GM19467 (cell line): Measurements from ENCODE around the gene MORF4L1.

Experiments used
- ATAC-seq: cut with Tn5 transposase; IDR thresholded peaks from one replicate; pipeline ENCODE4 v1.9.1; 2021; ENCODE audit warnings: mild to moderate bottlenecking, moderate library complexity; ENCODE audit not compliant: unreplicated experiment

MORF4L1 gene

DNA sequence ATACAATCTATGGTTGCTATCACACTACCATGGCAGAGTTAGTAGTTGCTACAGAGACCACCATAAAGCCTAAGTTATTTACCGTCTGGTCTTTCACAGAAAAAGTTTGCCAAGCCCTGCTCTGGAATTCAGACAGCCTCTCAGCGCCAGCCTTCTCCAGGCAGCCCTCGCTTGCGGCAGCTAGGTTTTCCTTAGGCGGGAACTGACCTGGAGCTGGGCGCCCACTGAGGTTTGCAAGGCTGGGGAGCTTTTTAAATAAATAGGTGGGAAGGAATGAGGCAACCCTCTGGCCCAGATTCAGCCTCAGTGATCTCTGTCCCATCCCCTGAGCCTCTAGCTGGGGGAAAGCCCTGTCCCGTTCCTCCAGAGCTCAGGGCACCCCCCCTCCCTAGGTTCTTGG, 71.0 kb downstream of the MORF4L1 start:
- no peak for ATAC-seq

DNA sequence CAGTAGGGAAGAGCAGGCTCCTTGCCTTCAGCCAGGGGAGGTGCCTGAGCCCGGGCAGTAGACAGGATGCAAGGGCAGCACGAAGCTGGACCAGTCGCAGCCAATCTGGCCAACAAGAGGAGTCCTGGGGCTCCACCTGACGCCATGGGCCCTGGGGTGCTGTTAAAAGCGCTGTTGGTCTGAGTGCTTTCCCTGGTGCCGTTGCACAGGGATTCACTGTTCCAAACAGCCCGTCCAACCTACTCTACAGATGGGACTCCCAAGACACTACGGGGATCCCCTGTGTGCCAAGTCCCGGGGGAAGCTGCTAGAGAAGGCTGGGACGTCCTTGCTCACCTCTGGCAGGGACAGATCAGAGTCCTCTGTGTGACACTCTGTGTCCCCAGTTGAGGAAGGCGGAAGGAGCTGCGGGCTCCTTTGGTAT, 71.5 kb downstream of the MORF4L1 start:
- peak; percentile 23 for ATAC-seq

DNA sequence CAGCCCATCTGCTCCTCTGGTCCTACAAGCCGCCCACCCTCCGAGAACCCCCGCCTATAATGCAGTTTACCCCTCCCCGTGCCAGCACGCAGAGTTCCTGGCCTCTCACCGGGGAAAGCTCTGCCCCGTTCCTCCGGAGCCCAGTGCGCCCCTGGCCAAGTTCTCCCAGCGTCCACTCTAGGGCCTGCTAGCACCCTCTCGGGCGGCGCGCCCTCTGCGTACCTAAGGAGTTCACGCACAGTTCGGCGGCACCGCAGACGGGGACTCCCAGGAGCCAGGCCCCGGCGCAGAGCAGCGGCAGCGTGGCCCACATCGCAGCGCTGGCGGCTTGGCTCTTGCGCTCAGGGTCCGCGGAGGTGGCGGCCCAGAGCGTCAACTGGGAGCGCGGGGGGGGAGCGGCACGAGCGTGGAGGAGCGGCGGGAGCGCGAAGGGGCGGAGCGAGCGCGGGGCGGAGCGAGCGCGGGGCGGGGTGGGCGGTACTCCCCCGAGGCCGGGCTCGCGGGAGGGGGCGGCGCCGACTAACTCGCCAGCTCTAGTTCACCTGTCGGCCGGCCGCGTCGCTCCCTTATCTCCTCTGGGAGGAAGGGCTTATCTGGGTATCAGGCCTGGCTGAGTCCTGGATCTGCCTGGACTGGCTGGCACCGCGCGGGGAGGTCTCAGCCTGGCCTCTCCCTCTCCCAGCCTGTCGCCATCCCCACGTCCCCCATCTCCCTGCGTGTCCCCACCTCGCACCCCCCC, 72.1 kb downstream of the MORF4L1 start, which contains the start of gene CTSH:
TSS of gene CTSH (minus strand) at position 378 of the 739 bp plus-strand sequence. CDS start at position 313, 65 bp downstream.
- ATAC-seq, result peak; percentile 54

DNA sequence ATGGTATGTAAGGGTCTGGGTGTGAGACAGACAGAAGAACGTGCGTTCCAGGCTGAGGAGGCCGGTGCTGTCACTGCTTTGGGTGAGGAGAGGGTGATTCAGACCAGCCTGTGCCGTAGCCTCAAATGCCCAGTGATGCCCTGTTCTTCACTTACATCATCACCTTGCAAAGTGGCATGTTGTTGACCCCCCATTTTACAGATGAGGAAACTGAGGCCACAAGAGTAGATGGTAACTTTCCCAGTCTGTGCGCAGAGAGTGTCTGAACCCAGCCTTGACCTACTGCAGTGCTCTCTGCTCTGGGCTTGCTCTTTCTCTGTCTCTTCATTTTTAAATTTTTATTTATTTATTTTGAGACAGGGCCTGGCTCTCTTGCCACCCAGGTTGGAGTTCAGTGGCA, 73.8 kb downstream of the MORF4L1 start:
- no peak for ATAC-seq

DNA sequence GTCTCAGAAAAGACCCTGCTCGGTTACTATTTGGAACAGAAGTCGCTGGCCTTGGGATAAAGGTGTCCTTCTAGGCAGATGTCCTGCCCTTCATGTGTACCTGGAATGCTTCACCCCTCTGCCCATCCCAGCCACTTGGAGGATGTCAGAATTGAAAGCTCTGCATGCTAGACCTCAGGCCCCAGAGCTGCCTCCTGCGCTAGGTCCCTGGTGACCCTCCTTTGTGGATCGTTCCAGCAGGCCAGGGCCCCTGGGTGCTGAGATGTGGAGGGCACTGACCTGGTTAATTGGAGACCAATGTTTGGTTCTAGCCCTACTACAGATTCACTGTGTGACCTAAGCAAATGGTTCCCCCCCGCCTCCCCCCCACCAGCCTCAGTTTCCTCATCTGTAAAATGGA, 74.8 kb downstream of the MORF4L1 start:
- ATAC-seq, result no peak
